GM18858 (cell line): ENCODE measurements around the gene OLA1.

Source experiments
- ATAC-seq: cut with Tn5 transposase; IDR thresholded peaks from one replicate; pipeline ENCODE4 v1.9.1; 2021; ENCODE audit not compliant: unreplicated experiment

OLA1 gene

DNA sequence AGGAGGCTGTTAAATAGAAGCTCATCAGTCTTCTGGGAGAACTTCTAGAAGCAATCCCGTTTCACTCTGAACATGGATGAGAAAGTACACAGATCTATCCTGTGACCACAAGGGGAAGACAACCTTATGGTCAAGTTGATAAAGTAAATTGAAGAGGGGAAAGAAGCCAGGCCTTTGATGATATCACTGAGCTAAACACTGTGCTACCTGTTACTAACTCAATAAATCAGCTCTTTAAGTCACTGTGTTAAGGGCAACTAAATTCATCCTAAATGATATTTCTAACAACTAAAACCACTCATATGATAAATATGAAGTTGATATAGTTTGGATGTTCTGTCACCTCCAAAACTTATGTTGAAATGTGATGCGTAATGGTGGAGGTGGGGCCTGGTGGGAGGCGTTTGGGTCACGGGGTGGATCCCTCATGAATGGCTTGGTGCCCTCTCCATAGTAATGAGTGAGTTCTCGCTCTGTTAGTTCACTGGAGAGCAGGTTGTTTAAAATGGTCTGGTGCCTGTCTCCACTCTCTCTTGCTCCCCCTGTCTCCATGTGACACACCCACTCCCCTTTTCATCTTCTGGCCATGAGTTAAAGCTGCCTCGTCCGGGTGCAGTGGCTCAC lies 23.6 kb downstream of the OLA1 start:
- no peak for ATAC-seq

DNA sequence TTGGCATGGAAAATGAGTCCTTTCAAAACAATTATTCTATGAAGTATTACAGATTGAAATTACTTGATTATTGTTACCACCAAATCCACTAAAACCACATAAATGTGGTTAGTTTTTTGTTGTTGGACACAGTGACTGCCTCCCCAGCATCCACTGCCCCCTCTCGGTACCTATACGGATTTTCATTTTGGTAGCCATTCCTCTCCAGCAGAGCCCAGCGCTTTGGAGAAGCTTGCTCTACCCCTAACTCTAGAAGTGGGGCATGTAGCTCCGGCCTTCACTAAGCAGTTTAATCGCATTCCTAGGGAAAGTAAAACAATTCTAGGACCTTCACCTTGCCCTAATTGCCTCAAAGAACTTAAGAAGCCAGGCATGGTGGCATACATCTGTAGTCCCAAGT lies 24.2 kb downstream of the OLA1 start:
- no peak for ATAC-seq

DNA sequence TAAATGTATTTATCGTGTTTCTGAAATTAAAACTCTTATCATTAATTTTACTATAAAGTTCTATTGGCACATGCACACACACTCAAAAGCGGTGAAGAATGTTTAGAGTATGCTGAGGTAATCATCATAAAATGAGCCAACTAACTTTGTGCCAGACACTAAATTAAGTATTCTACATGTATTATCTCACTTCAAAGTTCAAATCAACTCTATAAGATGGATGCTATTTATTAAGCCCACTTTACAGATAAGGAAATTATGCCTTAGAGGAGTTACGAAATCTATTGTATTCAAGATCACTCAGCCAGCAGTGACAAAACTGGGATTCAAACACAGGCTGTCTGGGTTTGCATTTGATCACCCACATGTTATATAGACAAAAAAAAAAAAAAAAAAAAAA lies 24.9 kb downstream of the OLA1 start:
- no peak for ATAC-seq

DNA sequence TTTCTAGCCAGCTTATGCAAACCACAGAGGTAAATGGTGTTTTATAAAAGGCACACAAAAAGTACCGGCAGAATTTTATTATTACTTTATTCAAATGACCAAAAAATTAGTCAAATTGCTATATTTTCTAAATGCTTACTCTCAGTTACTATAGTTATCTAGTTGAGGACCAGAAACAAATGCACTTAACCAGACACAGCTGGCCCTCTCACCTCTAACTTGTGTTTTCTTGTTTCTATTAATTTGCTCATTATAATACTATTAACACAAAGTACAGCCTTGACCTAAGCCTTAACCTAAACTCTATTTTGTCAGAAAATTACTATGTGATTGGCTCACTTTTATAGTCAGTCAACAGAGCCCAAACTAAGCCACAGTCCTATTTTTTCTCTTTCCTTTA lies 26.2 kb downstream of the OLA1 start:
- no peak for ATAC-seq

DNA sequence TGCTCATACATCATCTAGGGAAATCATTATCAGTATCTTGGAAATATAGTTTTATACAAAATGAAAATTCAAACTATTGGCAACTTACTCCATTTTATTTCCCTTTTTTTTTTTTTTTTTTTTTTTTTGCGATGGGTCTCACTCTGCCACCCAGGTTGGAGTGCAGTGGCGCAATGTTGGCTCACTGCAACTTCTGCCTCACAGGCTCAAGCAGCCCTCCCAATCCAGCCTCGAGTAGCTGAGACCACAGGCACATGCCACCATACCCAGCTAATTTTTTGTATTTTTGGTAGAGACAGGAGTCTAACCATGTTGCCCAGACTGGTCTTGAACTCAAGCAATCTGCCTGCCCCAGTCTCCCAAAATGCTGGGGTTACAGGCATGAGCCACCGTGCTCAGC lies 29.0 kb downstream of the OLA1 start:
- ATAC-seq, result no peak

DNA sequence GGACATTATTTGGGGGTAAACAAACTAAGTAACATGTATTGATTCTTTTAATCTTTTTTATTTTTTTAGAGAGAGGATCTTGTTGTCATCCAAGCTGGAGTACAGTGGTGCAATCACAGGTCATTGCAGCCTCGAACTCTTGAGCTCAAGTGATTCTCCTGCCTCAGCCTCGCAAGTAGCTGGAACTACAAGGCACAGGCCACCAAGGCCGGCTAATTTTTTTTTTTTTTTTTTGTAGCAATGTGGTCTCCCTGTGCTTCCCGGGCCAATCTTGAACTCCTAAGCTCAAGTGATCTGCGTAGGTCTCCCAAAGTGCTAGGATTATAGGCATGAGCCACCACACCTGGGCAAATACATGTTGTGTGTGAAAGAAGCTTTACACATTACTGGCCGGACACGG lies 29.6 kb downstream of the OLA1 start:
- ATAC-seq, result no peak

DNA sequence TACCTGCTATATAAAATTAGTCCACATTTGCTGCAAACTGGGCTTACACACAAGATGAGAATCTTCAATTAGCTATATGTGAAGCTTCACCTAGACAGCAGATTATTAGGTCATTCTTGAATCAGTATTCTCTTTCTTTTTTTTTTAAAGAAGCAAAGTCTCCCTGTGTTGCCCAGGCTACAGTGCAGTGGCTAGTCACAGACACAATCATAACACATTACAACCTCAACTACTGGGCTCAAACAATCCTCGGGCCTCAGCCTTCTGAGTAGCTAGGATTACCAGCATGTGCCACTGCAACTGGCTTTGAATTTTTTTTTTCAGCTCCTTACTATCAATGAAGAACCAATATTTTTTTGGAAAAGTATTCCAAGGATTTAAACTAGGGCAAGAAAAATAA lies 30.5 kb downstream of the OLA1 start:
- no peak for ATAC-seq

DNA sequence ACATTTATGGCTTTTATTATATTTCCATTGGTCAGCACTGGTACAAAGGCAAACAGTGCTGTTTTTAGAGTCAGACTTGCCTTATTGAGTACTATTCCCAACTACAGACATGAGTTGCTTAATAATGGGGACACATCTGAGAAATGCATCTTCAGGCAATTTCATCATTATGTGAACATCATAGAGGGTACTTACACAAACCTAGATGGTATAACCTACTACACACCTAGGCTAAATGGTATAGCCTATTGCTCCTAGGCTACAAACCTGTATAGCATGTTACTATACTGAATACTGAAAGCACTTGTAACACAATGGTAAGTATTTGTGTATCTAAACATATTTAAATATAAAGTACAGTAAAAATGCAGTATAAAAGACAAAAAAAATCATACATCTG lies 36.4 kb downstream of the OLA1 start:
- no peak for ATAC-seq

DNA sequence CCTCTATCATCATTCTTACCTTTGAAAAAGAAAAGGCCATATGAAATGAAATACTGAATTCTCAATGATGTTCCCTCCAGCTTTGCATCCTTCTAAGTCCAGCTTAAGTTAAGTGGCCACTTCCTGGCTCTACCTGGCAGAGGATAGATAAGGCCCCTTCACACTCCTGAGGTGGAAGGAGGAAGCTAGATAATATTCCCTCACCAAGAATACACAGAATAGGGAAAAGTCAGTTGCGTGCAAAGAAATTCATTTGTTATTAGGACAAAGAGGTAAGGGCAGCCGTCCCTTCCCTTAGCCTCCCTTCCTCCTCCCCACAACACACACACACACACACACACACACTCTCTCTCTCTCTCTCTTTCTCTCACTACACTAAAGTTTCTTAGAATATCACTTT lies 37.5 kb downstream of the OLA1 start:
- ATAC-seq, result no peak

DNA sequence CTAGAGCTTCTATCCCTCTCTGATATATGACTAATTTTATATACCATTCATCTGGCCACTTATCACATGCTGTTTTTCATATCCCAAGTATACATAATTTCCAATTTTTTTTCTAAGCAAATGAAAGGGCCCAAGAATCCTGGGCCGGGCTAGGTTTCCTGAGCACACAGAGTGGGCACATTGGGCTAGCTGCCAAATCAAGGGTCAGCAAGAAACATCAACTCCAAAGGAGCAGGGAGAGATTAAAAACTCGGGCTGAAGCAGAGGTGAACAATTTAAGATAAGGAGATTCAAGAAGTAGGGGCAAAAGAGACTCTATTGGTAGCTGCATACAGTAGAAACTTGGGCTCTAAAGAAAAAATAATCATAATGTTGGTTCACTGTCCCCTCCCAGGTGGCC lies 39.0 kb downstream of the OLA1 start:
- no peak for ATAC-seq

DNA sequence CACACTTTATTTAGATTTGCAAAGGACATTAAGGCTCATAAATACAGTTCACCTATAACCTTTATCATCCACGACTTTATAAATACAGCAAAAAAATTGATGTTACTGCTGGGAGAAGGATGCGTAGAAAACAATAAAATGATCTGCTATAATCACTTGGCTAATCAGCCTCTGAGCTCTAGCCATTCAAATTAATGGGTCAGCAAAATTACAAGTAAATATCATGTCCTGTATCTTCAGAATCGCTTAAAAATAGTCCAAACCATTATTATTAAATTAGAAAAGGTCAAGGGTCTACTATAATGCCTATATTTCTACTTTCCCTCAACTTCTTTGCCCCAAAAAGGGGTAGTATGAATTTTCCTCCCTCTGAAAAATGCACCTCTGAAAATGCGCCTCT lies 40.3 kb downstream of the OLA1 start:
- ATAC-seq, result no peak

DNA sequence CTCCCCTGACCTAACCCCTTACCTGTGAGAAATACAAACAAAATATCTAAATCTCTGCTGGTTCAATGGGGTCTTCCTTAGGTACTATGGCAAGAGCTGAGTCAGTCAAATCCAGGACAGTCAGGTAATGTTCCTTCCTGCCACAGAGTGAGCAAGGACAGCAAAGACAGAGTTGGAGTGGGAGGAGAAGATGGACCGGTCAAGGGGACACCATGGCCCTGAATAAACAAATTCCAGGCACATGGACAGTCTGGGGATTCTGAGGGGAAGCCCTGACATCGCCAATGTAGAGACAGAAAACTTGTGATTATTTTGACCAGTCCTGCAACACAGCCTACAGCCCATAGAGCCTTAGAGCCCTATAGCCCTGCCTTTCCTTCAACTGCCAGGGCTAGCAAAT lies 42.8 kb downstream of the OLA1 start:
- ATAC-seq, result no peak

DNA sequence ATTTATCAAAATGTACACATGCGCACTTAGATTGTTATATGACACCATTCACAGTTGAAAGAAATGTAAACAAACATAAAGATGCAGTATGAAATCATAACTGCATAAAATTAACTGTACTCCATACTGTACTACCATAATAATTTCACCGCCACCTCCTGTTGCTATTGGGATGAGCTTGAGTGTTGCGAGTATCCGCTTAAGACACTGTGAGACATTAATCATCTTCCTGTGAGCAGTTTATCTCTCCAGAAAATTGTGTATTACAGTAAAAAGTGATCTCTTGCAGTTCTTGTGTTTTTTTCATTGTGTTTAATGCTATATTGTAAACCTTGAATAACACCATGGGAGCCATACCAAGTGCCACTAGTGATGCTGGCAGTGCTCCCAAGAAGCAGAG lies 46.1 kb downstream of the OLA1 start:
- ATAC-seq, result no peak

DNA sequence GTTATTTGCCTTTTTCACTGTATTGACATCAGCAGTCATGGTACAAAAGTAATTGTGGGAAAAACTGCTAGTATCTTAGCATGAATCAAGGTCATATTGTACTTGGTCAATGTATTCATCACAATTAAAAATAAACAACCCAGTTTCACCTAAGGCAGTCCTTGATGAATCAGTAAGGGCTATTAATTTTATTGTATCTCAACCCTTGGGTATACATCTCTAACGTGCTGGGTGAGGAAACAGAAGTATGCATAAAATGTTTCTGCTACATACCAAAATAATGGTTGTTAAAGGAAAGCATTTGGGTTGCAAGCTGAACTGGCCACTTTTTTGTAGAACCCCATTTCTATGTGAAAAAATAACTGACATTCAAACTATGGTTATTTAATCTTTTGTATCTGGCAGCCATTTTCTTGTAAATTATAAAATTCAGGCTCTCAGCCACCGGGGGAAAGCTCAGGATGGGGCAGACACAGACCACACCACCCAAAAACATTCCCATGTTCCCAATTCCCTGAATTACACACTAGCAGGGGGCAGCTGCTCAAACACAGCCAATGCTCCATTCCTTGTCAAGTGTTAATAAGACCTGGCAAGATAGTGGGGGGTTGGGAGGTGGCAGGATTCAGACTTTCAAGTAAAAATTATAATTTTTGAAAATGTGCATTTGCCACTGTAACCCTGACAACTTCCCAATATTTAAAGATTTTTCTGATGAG lies 49.3 kb downstream of the OLA1 start:
- no peak for ATAC-seq

DNA sequence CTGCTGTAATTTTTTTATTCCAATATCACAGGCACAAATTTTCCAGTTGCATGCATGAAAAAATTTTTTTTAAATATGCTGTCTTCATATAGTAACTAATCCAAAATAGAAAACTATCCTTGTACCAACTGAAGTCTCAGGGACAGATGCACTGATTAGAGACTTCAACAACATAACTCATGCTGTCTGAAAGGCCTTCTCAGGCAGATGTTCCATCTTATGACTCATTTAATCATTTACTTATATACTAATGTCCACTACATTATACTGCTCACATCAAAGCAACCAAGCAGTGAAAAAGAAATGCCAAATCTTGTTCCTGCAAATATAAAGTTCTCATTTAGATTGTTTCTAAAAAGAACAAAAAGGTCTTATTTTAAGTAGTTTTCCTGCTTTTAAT lies 53.1 kb downstream of the OLA1 start:
- no peak for ATAC-seq

DNA sequence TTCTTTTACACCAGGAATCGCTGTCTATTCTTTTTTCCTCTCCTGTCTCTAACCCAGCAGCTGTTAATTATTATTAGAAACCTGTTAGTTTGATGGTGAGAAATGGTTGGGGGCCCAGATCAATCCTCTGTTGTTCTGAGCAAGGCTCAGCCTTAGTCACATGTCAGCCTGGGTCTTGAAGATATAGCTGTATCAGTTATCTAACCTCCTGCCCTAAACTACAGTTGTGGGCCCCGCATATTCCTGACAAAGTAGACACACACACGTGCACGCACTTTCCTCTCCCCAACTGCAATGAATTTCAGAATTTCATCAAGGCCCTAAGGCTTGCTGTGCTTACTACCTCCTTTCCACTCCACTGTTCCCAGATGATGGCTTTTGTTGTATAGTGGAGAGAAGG lies 54.6 kb downstream of the OLA1 start:
- no peak for ATAC-seq

DNA sequence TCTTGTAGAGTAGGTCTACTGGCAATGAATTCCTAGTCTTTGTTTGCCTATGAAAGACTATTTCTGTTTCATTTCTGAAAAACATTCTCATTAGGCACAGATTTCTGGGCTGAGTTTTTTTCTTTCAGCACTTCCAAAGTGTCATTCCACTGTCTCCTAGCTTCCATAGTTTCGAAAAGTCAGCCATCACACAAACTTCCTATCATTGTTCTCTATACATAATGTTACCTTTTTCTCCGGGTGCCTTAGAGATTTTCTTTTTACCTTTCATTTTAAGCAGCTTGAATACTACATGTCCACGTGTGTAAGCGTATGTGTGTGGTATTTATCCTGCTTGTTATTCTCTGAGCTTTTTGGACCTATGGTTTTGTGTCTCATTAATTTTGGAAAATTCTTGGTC lies 55.7 kb downstream of the OLA1 start:
- no peak for ATAC-seq

DNA sequence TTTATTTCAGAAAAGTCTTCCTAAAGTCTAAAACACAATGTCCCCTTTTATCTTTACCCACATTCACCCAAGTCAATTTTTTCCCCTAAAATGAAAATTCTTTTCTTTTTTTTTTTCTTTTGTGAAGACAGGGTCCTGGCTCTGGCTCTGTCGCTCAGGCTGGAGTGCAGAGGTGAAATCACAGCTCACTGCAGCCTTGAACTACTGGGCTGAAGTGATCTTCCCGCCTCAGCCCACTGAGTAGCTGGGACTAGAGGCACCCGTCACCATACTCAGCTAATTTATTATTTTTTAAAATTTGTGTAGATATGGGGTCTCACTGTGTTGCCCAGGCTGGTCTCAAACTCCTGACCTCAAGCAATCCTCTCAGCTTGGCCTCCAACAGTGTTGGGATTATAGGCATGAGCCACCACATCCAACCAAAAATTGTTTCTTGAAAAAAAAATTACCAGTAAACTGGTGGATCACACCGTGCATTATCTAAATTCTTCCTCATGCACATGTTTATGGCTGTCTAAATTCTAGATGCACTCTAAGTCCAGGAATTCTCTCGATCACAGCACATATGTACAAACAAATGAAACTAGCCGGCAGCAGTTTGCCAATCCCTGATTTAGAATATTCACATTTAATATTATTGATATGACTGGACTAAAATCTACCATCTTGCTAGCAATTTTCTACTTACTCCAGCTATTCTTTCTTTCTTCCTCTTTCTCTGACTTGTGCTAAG lies 56.8 kb downstream of the OLA1 start:
- ATAC-seq, result no peak

DNA sequence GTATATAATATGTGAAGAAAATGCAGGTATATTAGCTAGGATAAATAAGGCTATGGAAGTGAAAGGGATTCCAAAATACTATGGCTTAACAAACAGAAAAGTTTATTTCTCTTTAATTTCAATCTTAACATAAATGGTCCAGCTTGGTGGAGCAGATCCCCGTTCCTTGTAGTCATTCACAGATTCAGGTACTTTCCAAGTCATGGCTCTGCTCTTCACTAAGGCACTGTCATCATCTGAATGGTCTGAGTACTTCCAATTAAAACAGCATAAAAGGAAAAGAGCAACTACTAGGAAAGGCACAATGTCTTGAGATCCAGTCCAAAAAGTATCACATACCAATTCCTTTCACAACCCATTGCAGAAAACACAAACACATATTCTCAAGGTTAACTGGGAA lies 63.4 kb downstream of the OLA1 start:
- no peak for ATAC-seq

DNA sequence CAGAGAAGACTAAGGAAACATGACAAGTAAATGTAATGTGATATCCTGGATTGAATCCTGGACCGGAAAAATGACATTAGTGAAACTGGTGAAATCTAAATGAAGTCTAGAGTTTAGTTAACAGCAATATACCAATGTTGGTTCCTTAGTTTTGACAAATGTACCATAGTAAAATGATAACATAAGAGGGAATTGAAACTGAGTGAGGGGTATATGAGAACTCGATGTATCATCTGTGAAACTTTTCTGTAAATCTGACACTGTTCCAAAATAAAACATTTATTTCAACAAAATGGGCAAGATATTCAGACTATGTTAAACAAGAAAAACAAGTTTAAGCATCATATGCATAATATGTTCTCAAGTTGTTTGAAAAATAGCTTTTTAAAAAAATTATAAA lies 63.8 kb downstream of the OLA1 start:
- ATAC-seq, result no peak

DNA sequence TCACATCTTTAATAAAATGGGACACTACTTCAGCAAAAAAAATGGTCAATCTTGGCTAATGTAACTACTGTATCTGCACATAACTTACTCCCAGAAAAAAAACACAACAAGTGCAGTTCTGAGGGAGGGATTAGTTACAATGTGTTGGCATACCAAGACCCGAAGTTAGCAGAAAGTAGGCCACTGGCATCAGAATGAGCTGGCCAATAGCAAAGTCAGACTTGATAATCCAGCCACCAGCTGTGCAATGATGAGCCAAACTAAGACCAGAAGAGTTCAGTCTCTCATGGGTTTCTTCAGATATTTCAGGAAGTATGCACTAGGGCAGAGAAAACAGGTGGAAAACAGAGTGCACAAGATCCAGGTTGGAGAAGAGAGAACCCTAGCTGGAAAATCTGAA lies 65.3 kb downstream of the OLA1 start:
- ATAC-seq, result no peak

DNA sequence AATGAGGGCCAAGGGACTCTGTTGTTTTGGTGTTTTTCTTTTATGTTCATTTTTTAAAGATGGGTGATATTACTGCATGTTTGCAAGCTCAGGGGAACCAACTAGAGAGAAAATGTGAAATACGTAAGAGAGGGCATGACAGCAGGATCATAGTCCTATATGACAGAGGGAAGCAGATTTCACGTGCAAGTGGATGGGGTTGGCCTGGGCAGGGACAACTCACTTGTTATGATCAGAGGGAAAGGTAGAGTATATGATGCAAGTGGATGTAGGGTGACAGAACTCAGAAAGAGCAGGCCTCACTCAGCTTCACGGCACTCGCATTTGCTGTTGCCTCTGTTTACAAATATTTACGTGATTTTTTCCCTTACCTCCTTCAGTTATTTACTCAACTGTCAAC lies 67.0 kb downstream of the OLA1 start:
- ATAC-seq, result no peak
